ENCODE measurements around the gene SZT2. TPM values are rescaled to one million over a fixed set of nuclear protein-coding genes. Genes with fewer than 3 reads are reported as not detected.

Gene SZT2
- total and polyA plus RNA-seq, 2 of the 13 experiments (the other 11 are each of a cell fraction or from before 2014, with no cell fraction given) = 8.0 to 8.8 TPM

GRCh38 chr1:43348809-43349593, 40.7 kb upstream of the SZT2 start (continued):
- TF ChIP-seq EED (CRISPR knock-in tag; IDR thresholded peaks at IDR 0.05) (no peak), KAT8 (CRISPR knock-in tag; IDR thresholded peaks at IDR 0.05) (peak; percentile 81), THAP9 (CRISPR knock-in tag; IDR thresholded peaks at IDR 0.05; ENCODE audit: borderline replicate concordance) (no peak), TARDBP (CRISPR knock-in tag; IDR thresholded peaks at IDR 0.05) (peak; percentile 48; the same call in 1 of the 2 replicates), ZNF883 (CRISPR knock-in tag; IDR thresholded peaks at IDR 0.05; ENCODE audit: not compliant biosample characterization) (peak; percentile 66), NKX3-1 (CRISPR knock-in tag; IDR thresholded peaks at IDR 0.05) (peak; percentile 73; the same call in 1 of the 2 replicates), SPEN (CRISPR knock-in tag; IDR thresholded peaks at IDR 0.05; ENCODE audit: low read depth) (peak; percentile 38; the same call in 1 of the 2 replicates), ZBTB2 (CRISPR knock-in tag; IDR thresholded peaks at IDR 0.05; ENCODE audit: low read depth) (peak; percentile 73), SRY (CRISPR knock-in tag; IDR thresholded peaks at IDR 0.05) (peak; percentile 72; the same call in 1 of the 2 replicates), ATF7-NPFF (CRISPR knock-in tag; IDR thresholded peaks at IDR 0.05; ENCODE audit: low read depth) (peak; percentile 45; the same call in 1 of the 2 replicates), CREB1 (IDR thresholded peaks at IDR 0.05) (peak; percentile 62; the same call in 1 of the 2 replicates), CREB1 (CRISPR knock-in tag; IDR thresholded peaks at IDR 0.05) (peak; percentile 84), ZNF3 (CRISPR knock-in tag; IDR thresholded peaks at IDR 0.05) (no peak), TBX3 (IDR thresholded peaks at IDR 0.05; ENCODE audit: borderline replicate concordance) (peak; percentile 57; the same call in 1 of the 2 replicates), ZNF230 (CRISPR knock-in tag; IDR thresholded peaks at IDR 0.05) (no peak), CBFB (CRISPR knock-in tag; IDR thresholded peaks at IDR 0.05) (0 out of 2 replicates have a peak, but pooled peaks have one; percentile 19), ZNF619 (CRISPR knock-in tag; IDR thresholded peaks at IDR 0.05) (peak; percentile 15; the same call in 1 of the 2 replicates), ZNF556 (CRISPR knock-in tag; IDR thresholded peaks at IDR 0.05; ENCODE audit: borderline replicate concordance) (peak; percentile 78; the same call in 1 of the 2 replicates), HOXD1 (CRISPR knock-in tag; IDR thresholded peaks at IDR 0.05) (peak; percentile 35; the same call in 1 of the 2 replicates), BHLHE40 (IDR thresholded peaks at IDR 0.05; ENCODE audit: low read length) (peak; percentile 25; the same call in 1 of the 2 replicates), FOXK2 (IDR thresholded peaks at IDR 0.05) (0 out of 2 replicates have a peak, but pooled peaks have one; percentile 30), LCORL (IDR thresholded peaks at IDR 0.05) (no peak), LCORL (CRISPR knock-in tag; IDR thresholded peaks at IDR 0.05) (no peak; the same call in 1 of the 2 replicates), BRD4 (CRISPR knock-in tag; IDR thresholded peaks at IDR 0.05) (no peak), MEIS2 (CRISPR knock-in tag; IDR thresholded peaks at IDR 0.05) (peak; percentile 20), BCL3 (CRISPR knock-in tag; IDR thresholded peaks at IDR 0.05) (peak; percentile 63; the same call in 1 of the 2 replicates)
